ENCODE measurements around the gene PTPRJ. TPM values are rescaled to one million over a fixed set of nuclear protein-coding genes. Genes with fewer than 3 reads are reported as not detected.

PTPRJ gene
- total RNA-seq, 1 donor from 2014 or later: 18.9 TPM

DNA sequence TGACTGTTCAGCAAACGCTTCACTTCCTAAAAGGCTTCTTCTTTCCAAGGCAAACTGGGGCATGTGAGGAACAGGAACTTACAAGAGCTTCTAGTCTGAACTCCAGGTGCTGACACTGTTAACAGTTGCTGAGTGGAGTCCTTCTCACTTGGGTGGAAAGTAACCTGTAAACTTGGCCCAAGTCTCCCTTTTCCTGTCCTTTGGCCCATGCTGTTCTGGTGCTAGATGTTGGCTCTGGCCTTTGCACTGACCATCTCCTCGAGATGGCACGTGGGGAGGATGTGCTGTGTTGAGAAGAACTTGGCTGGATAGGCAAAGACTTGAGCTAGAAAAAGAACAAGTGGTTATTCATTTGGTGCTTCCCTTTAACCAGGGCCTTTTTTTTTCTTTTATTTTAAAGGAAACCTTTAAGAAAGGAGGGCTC is 53.6 kb downstream of the PTPRJ start:
- H3K9me3 Mint-ChIP-seq (ENCODE audit: low read depth): no peaks in the 10 kb centered on the region

DNA sequence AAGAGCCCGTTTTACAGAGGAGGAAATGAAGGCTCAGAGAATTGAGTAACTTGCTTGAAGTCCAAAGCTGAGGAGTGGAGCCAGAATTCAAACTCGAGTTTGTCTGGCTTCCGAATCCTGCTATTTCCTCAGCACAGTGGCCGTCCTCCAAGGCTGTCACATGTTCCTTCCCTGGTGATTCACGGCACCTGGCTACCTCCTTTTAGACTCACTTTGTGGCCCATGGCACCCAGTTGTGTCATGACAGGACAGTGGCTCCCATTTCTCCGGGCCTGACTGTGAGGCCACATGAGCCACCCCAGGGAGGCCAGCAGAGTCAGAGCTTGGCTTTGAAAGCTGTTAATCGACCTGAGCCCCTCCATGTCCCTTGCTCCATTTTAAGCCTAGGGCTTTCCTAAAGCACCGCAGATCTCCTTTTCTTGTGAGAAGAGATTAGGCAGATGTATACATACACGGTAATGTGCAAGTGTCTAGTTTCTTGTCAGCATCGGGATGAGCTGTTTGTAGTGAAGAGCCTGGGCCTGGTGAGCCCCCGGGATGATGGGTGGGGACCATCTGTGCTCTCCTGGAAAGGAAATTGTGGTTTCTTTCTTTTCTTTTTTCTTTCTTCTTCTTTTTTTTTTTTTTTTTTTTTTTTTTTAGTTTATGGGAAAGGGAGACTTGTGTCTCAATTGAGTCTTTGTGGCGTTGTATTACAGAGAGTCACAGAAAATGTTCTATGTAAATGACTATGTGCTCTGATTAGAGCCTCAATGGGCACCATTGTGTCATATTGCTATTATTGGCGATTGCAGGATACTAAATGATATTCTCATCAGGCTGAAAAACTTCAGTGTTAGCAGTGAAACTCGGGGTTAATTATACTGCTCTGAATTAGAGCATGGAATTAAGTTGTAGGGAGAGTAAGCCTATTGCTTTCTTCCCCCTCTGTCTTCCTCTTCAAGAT is 54.8 kb downstream of the PTPRJ start:
- no peak overlapping the region for H3K27ac Mint-ChIP-seq
- DNase-seq (ENCODE audit: low spot score, unreplicated experiment): no peak
- peaks cover 1% of the 10 kb centered on the region for H3K4me1 Mint-ChIP-seq (ENCODE audit: low read depth)
- no peaks in the 10 kb centered on the region for H3K9me3 Mint-ChIP-seq (ENCODE audit: low read depth)
- no peak overlapping the region for H3K4me3 Mint-ChIP-seq (ENCODE audit: low read depth)
- H3K36me3 Mint-ChIP-seq (ENCODE audit: insufficient read depth): peaks cover 2% of the 10 kb centered on the region
- H3K27me3 Mint-ChIP-seq: no peaks in the 10 kb centered on the region
- TF ChIP-seq, protein P1, sequence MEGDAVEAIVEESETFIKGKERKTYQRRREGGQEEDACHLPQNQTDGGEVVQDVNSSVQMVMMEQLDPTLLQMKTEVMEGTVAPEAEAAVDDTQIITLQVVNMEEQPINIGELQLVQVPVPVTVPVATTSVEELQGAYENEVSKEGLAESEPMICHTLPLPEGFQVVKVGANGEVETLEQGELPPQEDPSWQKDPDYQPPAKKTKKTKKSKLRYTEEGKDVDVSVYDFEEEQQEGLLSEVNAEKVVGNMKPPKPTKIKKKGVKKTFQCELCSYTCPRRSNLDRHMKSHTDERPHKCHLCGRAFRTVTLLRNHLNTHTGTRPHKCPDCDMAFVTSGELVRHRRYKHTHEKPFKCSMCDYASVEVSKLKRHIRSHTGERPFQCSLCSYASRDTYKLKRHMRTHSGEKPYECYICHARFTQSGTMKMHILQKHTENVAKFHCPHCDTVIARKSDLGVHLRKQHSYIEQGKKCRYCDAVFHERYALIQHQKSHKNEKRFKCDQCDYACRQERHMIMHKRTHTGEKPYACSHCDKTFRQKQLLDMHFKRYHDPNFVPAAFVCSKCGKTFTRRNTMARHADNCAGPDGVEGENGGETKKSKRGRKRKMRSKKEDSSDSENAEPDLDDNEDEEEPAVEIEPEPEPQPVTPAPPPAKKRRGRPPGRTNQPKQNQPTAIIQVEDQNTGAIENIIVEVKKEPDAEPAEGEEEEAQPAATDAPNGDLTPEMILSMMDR (IDR thresholded peaks at IDR 0.05; ENCODE audit: unreplicated experiment): no peak

More for the DNA sequence above, 53.6 kb downstream of the PTPRJ start:
- TF ChIP-seq, protein P1 (IDR thresholded peaks at IDR 0.05; ENCODE audit: unreplicated experiment): no peak
- H3K4me1 Mint-ChIP-seq (ENCODE audit: low read depth): peaks cover 1% of the 10 kb centered on the region
- peaks cover 2% of the 10 kb centered on the region for H3K36me3 Mint-ChIP-seq (ENCODE audit: insufficient read depth)
- no peaks in the 10 kb centered on the region for H3K27me3 Mint-ChIP-seq
- DNase-seq (ENCODE audit: low spot score, unreplicated experiment): no peak
- no peak overlapping the region for H3K4me3 Mint-ChIP-seq (ENCODE audit: low read depth)
- no peak overlapping the region for H3K27ac Mint-ChIP-seq

DNA sequence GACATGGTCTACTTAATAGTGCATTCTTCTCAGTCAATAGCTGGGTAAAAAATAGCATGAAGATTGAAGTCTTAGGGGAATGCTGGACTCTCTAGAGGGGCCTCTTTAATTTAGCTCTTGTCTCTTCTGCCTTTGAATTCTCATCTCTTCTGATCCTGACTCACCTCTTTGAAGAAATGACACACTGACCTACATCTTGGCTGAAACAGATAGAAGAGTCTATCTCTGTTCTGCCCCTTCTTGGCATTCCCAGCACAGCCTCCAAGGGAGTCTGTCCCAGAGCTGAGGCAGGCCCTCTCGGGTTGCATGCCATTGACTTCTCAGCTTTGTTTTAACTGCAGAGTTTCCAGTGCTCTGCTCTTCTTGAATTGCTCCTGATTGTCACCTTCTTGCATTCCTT is 55.7 kb downstream of the PTPRJ start:
- Mint-ChIP-seq H3K27me3 (no peaks in the 10 kb centered on the region), H3K4me1 (ENCODE audit: low read depth) (peaks cover 1% of the 10 kb centered on the region)

GRCh38 chr11:48036466-48036865 is 56.1 kb downstream of the PTPRJ start:
- peaks cover 1% of the 10 kb centered on the region for H3K4me1 Mint-ChIP-seq (ENCODE audit: low read depth)
- no peak overlapping the region for H3K4me3 Mint-ChIP-seq (ENCODE audit: low read depth)
- TF ChIP-seq, protein P1 (IDR thresholded peaks at IDR 0.05; ENCODE audit: unreplicated experiment): no peak
- H3K36me3 Mint-ChIP-seq (ENCODE audit: insufficient read depth): peaks cover 2% of the 10 kb centered on the region
- no peaks in the 10 kb centered on the region for H3K27me3 Mint-ChIP-seq
- H3K9me3 Mint-ChIP-seq (ENCODE audit: low read depth): no peaks in the 10 kb centered on the region
- H3K27ac Mint-ChIP-seq: no peak overlapping the region
- no peak for DNase-seq (ENCODE audit: low spot score, unreplicated experiment)

More for the DNA sequence above, 55.7 kb downstream of the PTPRJ start:
- Mint-ChIP-seq H3K27ac (no peak overlapping the region), H3K36me3 (ENCODE audit: insufficient read depth) (peaks cover 2% of the 10 kb centered on the region), H3K9me3 (ENCODE audit: low read depth) (no peaks in the 10 kb centered on the region), H3K4me3 (ENCODE audit: low read depth) (no peak overlapping the region)
- TF ChIP-seq, protein P1 (IDR thresholded peaks at IDR 0.05; ENCODE audit: unreplicated experiment): no peak
- DNase-seq (ENCODE audit: low spot score, unreplicated experiment): no peak

DNA sequence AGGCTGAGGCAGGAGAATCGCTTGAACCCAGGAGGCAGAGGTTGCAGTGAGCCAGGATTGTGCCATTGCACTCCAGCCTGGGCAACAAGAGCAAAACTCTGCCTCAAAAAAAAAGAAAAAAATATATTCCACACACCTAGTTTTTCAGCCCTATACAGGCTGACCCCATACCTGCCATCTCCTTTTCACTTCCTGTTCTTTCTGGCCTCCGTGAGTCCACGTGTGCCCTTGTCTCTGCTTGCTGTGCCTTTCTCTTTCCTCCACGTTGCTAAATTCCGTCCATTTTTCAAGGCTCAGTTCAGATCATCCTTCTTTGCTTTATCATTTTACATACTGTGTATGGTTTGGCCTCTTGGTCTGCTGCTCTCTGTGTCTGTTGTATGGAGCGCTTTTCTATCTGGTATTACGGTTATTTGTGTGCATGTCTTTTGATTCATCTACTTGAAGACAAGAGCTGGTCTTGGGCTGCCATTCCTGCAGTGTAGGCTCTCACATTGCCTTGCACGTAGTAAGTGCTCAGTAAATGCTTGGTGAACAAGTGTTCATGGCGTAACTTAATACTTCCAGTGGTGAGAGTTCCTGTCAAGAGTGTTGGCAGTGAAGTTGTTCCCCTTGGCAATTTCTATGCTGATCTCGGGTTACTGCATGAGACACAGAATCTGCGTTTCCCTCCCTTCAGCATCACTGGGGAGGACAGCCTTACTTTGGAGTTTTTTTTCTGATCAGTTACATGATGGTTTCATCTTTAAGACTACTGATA is 57.5 kb downstream of the PTPRJ start:
- H3K36me3 Mint-ChIP-seq (ENCODE audit: insufficient read depth): peaks cover 1% of the 10 kb centered on the region
- no peak for DNase-seq (ENCODE audit: low spot score, unreplicated experiment)
- no peaks in the 10 kb centered on the region for H3K27me3 Mint-ChIP-seq
- H3K9me3 Mint-ChIP-seq (ENCODE audit: low read depth): no peaks in the 10 kb centered on the region
- no peak overlapping the region for H3K4me3 Mint-ChIP-seq (ENCODE audit: low read depth)
- no peak overlapping the region for H3K27ac Mint-ChIP-seq
- TF ChIP-seq, protein P1 (IDR thresholded peaks at IDR 0.05; ENCODE audit: unreplicated experiment): no peak
- peaks cover 12% of the 10 kb centered on the region for H3K4me1 Mint-ChIP-seq (ENCODE audit: low read depth)
